GM20000 (cell line): ENCODE results near the gene DIS3L.
"Not testable (repeated sequence)": the region's sequence is repeated elsewhere in the genome, so short reads cannot be mapped to it uniquely, and the experiment has no call there.

Source experiments
- DNase-seq: peaks from one replicate; pipeline ENCODE4 v3.0.0; 2012; ENCODE audit warnings: low spot score
- TF ChIP-seq, protein P1 (sequence below): IDR thresholded peaks from 2 replicates; pipeline ENCODE4 v1.5.1; 2012; ENCODE audit warnings: mild to moderate bottlenecking, control low read depth; ENCODE audit errors: extremely low read depth, missing control alignments

The DIS3L gene

DNA sequence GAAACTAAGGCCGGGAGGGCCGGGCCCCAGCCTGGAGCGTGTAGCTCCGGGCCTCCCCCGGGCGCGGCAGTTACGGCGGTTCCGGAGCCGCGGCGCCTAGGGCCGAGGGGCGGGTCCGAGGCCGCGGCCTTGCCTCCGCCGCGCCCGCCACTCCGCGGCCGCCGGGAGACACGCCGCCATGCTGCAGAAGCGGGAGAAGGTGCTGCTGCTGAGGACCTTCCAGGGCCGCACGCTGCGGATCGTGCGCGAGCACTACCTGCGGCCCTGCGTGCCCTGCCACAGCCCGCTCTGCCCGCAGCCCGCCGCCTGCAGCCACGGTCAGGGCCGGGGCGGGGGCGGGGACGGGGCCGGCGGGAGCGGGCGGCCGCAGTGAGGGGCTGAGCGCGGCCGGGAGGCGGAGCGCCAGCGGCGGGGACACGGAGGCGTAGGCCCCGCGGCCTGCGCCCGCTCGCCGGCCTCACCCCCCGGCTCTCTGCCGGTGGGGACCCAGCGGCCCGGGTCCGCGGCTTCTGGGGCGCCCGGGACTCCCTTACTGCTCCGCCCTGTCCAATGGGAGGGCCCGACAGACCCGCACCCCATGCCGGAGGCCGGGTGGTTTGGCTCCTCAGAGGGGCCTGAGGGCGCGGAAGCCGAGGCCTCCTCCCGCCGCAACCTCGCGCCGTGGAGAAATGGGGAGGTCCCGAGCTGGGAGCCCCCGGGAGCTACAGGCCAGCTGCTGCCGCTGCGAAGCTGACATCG is at the start of gene DIS3L:
Gene DIS3L (plus strand): TSS at position 150 of the 738 bp plus-strand sequence. CDS start 29 bp downstream, at position 179.
- DNase-seq: peak; percentile 91
- TF ChIP-seq, protein P1, sequence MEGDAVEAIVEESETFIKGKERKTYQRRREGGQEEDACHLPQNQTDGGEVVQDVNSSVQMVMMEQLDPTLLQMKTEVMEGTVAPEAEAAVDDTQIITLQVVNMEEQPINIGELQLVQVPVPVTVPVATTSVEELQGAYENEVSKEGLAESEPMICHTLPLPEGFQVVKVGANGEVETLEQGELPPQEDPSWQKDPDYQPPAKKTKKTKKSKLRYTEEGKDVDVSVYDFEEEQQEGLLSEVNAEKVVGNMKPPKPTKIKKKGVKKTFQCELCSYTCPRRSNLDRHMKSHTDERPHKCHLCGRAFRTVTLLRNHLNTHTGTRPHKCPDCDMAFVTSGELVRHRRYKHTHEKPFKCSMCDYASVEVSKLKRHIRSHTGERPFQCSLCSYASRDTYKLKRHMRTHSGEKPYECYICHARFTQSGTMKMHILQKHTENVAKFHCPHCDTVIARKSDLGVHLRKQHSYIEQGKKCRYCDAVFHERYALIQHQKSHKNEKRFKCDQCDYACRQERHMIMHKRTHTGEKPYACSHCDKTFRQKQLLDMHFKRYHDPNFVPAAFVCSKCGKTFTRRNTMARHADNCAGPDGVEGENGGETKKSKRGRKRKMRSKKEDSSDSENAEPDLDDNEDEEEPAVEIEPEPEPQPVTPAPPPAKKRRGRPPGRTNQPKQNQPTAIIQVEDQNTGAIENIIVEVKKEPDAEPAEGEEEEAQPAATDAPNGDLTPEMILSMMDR: no peak

DNA sequence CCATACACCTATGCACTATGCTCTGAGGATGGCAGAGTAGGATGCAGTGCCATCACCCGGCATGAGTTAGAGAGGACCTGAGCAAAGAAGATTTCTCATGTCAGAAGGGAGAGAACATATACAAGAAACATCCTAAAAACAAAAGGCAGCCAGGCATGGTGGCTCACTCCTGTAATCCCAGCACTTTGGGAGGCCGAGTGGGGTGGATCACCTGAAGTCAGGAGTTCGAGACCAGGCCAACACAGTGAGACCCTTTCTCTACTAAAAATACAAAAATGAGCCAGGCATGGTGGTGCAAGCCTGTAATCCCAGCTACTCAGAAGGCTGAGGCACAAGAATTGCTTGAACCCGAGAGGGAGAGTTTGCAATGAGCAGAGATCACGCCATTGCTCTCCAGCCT is 47.5 kb upstream of the DIS3L start:
- DNase-seq: not testable (repeated sequence)

DNA sequence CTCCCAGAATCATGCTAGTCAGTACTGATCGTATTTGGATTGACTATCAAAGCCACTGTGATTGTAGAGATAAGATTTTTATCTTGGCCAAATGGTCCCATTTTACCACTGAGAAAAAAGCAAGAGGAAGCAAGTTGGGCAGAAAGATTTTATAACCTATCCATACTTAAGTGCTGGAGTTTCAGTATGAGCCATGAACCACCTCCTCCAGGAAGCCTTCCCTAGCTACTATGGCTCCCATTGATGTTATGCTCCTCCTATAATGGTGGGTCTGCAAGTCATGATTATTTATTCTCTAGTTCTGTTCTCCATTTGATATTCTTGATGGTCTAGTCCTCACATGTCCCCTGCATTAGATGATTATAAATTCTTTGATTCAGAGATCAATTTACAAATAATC is 46.4 kb upstream of the DIS3L start:
- TF ChIP-seq, protein P1: no peak
- DNase-seq: no peak

DNA sequence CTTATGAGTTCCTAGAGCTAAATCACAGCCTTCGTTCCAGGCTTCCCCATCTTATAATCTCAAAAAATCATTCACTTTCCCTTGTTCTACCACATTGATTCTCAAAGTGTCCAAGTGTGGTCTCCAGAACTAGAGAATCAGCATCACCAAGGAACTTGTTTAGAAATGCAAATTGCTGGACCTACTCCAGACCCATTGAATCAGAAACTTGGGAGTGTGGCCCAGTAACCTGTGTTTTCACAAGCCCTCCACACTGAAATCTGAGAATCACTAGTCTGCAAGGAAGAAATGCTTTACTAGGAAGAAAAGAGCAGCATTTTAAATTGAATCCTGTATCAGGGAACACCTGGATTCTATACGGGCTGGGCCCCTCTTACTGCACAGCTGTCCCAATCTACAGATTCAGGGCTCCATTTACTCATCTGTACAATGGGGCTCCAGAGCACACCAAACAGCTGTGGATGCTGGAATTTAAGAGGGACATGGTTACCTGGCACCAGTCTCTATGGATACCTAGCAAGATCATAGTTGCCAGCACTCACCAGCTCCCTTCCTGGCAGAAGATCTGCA is 43.7 kb upstream of the DIS3L start:
- DNase-seq: no peak

DNA sequence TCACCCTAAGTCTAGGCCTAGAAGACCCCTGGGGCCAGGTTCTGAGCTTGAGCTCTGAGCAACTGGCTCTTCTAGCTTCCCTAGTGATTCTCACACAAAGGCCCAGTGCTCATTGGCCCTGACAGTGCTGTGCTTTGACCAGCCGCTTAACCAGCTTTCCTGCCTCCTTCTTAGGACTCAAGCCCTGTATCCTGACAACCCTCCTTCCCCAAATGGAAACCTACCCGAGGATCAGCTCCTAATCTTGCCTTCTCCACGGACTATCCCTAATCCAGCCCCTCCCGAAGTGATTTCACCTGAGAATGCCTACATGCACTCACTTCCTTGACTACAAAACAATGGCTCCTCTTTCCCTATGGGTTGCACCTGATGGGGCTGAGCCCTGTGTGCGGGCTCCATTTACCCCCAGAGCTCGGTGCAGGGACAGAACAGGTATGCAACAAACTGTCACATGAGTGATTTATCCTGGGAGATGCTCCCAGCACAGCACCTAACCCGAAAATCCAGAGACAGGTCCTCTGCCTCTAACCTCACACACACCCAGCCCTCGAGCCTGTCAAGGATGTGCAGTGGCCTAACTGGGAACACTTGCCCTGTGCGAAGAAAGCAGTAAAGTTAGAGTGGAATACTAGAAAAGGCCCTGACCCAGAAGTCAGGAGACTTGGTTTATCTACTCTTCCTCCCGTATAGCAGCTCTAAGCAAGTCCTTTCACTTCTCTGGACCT is 42.1 kb upstream of the DIS3L start:
- TF ChIP-seq, protein P1: no peak
- no peak for DNase-seq

More for the DNA sequence above, 43.7 kb upstream of the DIS3L start:
- TF ChIP-seq, protein P1: no peak

DNA sequence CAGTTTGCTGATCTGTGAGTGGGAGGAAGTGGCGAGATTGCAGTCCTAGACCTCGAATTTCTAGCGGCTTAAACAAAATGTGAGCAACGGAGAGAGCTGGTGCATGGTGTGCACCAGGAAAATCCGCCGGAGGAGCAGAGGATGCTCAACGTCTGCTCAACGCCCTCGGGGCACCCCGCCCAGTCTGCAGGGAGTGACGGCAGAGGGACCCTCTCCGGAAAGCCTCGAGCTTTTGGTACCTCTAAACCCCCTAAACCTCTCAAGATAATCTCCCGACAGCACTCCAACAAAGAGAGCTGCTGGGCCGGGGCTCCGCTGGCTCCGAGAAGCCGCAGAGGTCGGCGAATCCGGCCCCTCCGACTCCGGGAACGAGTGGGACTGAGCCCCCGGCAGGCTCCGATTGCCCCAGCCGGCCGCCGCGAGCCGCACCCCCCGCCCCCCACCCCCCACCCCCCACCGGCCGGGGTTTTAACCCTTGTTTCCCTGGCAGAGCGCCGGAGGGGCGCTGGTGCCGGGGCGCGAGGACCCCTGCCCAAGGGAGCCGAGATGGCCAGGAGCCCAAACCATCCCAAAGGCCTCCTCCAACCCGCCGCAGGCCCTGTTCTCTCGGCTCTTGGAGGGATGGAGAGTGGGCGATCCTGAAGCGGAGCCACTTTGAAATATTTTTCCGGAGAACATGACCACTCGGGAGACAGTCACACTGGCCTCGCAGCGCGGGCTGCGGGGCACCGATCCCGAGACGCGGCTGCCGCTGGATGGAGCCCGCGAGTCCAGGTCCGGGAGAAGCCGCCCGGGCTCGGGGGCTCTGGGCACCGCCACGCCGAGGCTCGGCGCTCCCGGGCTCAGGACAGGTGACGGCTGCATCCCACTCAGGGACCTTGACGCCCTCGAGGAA is 41.3 kb upstream of the DIS3L start:
- DNase-seq: peak; percentile 92
- TF ChIP-seq, protein P1: peak; percentile 70

DNA sequence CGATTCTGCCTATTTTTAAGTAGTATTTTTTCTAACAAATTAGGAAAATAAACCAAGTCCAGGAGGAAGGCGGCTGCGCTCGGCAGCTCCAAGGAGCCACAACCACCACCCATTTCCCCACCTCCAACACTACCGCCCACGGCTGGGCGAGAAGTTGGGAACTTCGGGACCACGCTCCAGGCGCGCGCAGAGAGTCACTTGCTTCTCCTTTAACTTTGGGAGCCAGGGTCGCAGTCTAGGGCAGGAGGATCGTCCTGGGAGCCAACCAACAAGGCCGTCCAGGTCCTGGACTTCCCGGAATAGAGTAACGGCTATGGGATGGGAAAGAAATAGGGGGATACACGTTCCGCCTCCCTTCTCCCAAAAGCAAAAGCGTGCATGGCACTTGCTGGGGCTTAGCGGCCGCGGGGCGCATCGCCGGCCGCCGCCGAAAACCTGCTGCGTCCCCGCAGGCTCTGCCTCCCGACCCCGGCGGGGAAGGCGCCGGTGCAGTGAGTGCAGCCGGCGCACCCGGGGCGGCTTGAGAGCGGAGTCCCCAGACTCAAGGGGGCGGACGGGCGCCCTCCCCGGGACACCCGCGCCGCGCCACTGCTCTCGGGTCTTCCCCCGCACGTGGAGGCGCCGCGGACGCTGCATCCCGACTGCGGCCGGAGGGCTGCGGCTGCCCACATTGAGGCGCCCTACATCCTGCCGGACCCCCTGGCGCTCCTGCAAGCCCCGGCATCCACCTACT is 40.5 kb upstream of the DIS3L start:
- TF ChIP-seq, protein P1: no peak
- peak; percentile 74 for DNase-seq
